Measurements from ENCODE around the gene GH2. TPM values are rescaled to one million over a fixed set of nuclear protein-coding genes. Genes with fewer than 3 reads are reported as not detected.

Gene GH2
- total and polyA plus RNA-seq, 7 experiments from 2014 or later = not detected

DNA sequence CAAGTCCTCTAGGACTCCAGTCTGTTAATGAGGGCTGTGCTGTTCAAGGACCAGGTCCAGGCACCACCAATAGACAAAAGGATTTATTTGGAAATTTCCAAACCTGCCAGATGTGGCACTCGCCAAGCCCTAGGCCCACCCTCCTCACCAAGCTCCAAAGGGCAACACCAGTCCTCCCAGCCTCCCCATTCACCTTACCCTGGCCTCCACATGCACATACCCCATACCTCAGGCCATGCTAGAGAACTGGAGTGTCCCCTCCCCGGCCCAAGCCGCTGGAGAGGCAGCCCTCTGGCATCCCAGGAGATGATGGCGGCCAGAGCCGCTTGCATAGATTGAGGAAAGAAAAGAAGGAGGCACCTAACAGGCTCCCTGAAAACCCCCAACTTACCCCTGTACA, 49.7 kb downstream of the GH2 start:
- Mint-ChIP-seq H3K27ac (peak overlapping the region; percentile 19 to 100 (median 85)), H3K36me3 (peaks cover 9 to 51% (median 26%) of the 10 kb centered on the region in 5 donors), H3K9me3 (no peaks in the 10 kb centered on the region), H3K4me3 (peak overlapping the region in 8 of 10 donors; percentile 29 to 93 (median 54)), H3K4me1 (peaks cover 37 to 82% (median 72%) of the 10 kb centered on the region in 7 donors), H3K27me3 (no peaks in the 10 kb centered on the region)
- H3K27ac ChIP-seq (ENCODE audit: low read depth, low read length) = peak overlapping the region; percentile 43
- no peaks in the 10 kb centered on the region for H3K27me3 ChIP-seq (ENCODE audit: control insufficient read depth in 2 of 2, insufficient read depth in 2 of 2, low read length in 2 of 2)
- no peaks in the 10 kb centered on the region for H3K9me3 ChIP-seq (ENCODE audit: control insufficient read depth in 2 of 3, low read length in 3 of 3)
- ChIA-PET CTCF (interaction anchor here (1.2 kb wide), 1 partner anchor 196 kb away, joined by 3 read pairs; no protein-coding TSS in a partner anchor), POLR2A (interaction anchor here (0.9 to 11.6 kb wide), 6 partner anchors 11 to 137 kb away, joined by 3 to 204 read pairs (median 5); partner anchors contain the start of genes CCDC47, DDX42 and SMARCD2)
- ATAC-seq = no peak
- no peak for DNase-seq
- H3K4me3 ChIP-seq (ENCODE audit: low read length) = no peak overlapping the region
- intact Hi-C loops (cut with micrococcal nuclease) = loop anchor here in 1 of 2 donors (1.0 kb wide), 1 partner anchor 11 kb away; no protein-coding TSS in a partner anchor
- H3K36me3 ChIP-seq (ENCODE audit: control insufficient read depth in 2 of 3, insufficient read depth in 3 of 3, low read length in 3 of 3) = peaks cover 17 to 85% (median 18%) of the 10 kb centered on the region in 3 experiments
- H3K4me1 ChIP-seq (ENCODE audit: control insufficient read depth in 2 of 2, insufficient read depth in 2 of 2, low read length in 2 of 2) = peaks cover 21 to 40% of the 10 kb centered on the region in 2 donors

DNA sequence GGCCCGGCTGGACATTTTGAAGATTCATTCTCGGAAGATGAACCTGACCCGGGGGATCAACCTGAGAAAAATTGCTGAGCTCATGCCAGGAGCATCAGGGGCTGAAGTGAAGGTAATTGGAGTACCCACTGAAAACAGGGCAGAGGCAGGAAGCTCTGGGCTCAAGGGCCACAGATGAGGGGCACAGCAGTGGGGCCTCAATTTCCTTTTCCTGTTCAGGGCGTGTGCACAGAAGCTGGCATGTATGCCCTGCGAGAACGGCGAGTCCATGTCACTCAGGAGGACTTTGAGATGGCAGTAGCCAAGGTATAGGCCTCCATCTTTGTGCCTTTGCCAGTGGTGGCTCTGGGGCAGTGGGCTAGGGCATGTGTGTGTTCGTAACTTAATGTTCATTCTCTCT, 50.2 kb downstream of the GH2 start:
- peak overlapping the region; percentile 38 for H3K27ac ChIP-seq (ENCODE audit: low read depth, low read length)
- peak overlapping the region in 8 of 10 donors; percentile 15 to 93 (median 55) for H3K4me3 Mint-ChIP-seq

DNA sequence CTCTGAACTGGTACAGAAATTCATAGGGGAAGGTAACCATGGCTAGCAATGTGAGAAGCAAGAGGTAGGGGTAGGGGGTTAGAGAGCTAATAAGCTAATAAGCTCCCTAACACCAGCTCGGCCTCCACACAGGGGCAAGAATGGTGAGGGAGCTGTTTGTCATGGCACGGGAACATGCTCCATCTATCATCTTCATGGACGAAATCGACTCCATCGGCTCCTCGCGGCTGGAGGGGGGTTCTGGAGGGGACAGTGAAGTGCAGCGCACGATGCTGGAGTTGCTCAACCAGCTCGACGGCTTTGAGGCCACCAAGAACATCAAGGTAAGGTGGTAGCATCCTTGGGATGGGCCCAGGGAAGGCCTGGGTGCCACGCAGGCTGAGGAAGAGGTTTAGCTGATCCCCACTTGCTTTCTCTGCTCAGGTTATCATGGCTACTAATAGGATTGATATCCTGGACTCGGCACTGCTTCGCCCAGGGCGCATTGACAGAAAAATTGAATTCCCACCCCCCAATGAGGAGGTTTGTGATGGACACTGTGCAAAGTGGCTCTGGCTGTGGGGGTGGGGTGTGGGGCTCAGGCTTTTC, 50.7 kb downstream of the GH2 start:
- H3K4me1 Mint-ChIP-seq = peaks cover 44 to 87% (median 77%) of the 10 kb centered on the region in 7 donors
- no peak for ATAC-seq
- CTCF ChIA-PET = interaction anchor here (0.6 to 1.2 kb wide), 4 partner anchors 9 to 198 kb away, joined by 3 to 5 read pairs (median 3); no protein-coding TSS in a partner anchor

More for the DNA sequence above, 50.2 kb downstream of the GH2 start:
- H3K27me3 Mint-ChIP-seq = no peaks in the 10 kb centered on the region
- H3K4me1 ChIP-seq (ENCODE audit: control insufficient read depth in 2 of 2, insufficient read depth in 2 of 2, low read length in 2 of 2) = peaks cover 21 to 40% of the 10 kb centered on the region in 2 donors
- intact Hi-C loops (cut with micrococcal nuclease) = no loop called here
- DNase-seq (no peak), ATAC-seq (no peak)
- H3K27ac Mint-ChIP-seq = peak overlapping the region; percentile 19 to 100 (median 81)
- ChIA-PET POLR2A (interaction anchor here (1.1 to 11.6 kb wide), 6 partner anchors 12 to 137 kb away, joined by 3 to 204 read pairs (median 6); partner anchors contain the start of genes CCDC47, DDX42 and SMARCD2), CTCF (interaction anchor here (0.6 to 1.2 kb wide), 2 partner anchors 195 to 198 kb away, joined by 3 to 5 read pairs; no protein-coding TSS in a partner anchor)
- peaks cover 39 to 82% (median 73%) of the 10 kb centered on the region in 7 donors for H3K4me1 Mint-ChIP-seq
- peaks cover 17 to 80% (median 18%) of the 10 kb centered on the region in 3 experiments for H3K36me3 ChIP-seq (ENCODE audit: control insufficient read depth in 2 of 3, insufficient read depth in 3 of 3, low read length in 3 of 3)
- no peaks in the 10 kb centered on the region for H3K9me3 ChIP-seq (ENCODE audit: control insufficient read depth in 2 of 3, low read length in 3 of 3)
- peaks cover 9 to 47% (median 26%) of the 10 kb centered on the region in 5 donors for H3K36me3 Mint-ChIP-seq
- H3K4me3 ChIP-seq (ENCODE audit: low read length) = no peak overlapping the region
- no peaks in the 10 kb centered on the region for H3K27me3 ChIP-seq (ENCODE audit: control insufficient read depth in 2 of 2, insufficient read depth in 2 of 2, low read length in 2 of 2)
- H3K9me3 Mint-ChIP-seq = no peaks in the 10 kb centered on the region

GRCh38 chr17:63830278-63830677, 51.5 kb downstream of the GH2 start:
- Histone ChIP-seq H3K27ac (ENCODE audit: low read depth, low read length) (no peak overlapping the region), H3K9me3 (ENCODE audit: control insufficient read depth in 2 of 3, low read length in 3 of 3) (no peaks in the 10 kb centered on the region), H3K36me3 (ENCODE audit: control insufficient read depth in 2 of 3, insufficient read depth in 3 of 3, low read length in 3 of 3) (peaks cover 18 to 73% (median 22%) of the 10 kb centered on the region in 3 experiments), H3K4me3 (ENCODE audit: low read length) (no peak overlapping the region), H3K27me3 (ENCODE audit: control insufficient read depth in 2 of 2, insufficient read depth in 2 of 2, low read length in 2 of 2) (no peaks in the 10 kb centered on the region), H3K4me1 (ENCODE audit: control insufficient read depth in 2 of 2, insufficient read depth in 2 of 2, low read length in 2 of 2) (peaks cover 33 to 49% of the 10 kb centered on the region in 2 donors)
- H3K9me3 Mint-ChIP-seq = no peaks in the 10 kb centered on the region
- DNase-seq (no peak), ATAC-seq (no peak)
- peaks cover 9 to 50% (median 26%) of the 10 kb centered on the region in 5 donors for H3K36me3 Mint-ChIP-seq
- peak overlapping the region in 7 of 10 donors; percentile 21 to 98 (median 58) for H3K4me3 Mint-ChIP-seq
- CTCF ChIA-PET = interaction anchor here (1.0 kb wide), 2 partner anchors 9 to 89 kb away, joined by 3 to 4 read pairs; no protein-coding TSS in a partner anchor
- intact Hi-C loops (cut with micrococcal nuclease) = no loop called here
- H3K27ac Mint-ChIP-seq = peak overlapping the region in 8 of 9 donors; percentile 56 to 100 (median 81)
- POLR2A ChIA-PET = interaction anchor here (1.2 to 11.6 kb wide), 5 partner anchors 13 to 135 kb away, joined by 4 to 204 read pairs (median 13); partner anchors contain the start of genes CCDC47, DDX42 and SMARCD2
- peaks cover 41 to 88% (median 77%) of the 10 kb centered on the region in 7 donors for H3K4me1 Mint-ChIP-seq
- no peaks in the 10 kb centered on the region for H3K27me3 Mint-ChIP-seq

More for the DNA sequence above, 50.7 kb downstream of the GH2 start:
- Histone ChIP-seq H3K36me3 (ENCODE audit: control insufficient read depth in 2 of 3, insufficient read depth in 3 of 3, low read length in 3 of 3) (peaks cover 17 to 75% (median 18%) of the 10 kb centered on the region in 3 experiments), H3K27ac (ENCODE audit: low read depth, low read length) (peak overlapping the region; percentile 38), H3K4me1 (ENCODE audit: control insufficient read depth in 2 of 2, insufficient read depth in 2 of 2, low read length in 2 of 2) (peaks cover 26 to 45% of the 10 kb centered on the region in 2 donors), H3K27me3 (ENCODE audit: control insufficient read depth in 2 of 2, insufficient read depth in 2 of 2, low read length in 2 of 2) (no peaks in the 10 kb centered on the region), H3K4me3 (ENCODE audit: low read length) (no peak overlapping the region), H3K9me3 (ENCODE audit: control insufficient read depth in 2 of 3, low read length in 3 of 3) (no peaks in the 10 kb centered on the region)
- no peaks in the 10 kb centered on the region for H3K9me3 Mint-ChIP-seq
- POLR2A ChIA-PET = interaction anchor here (1.1 to 11.6 kb wide), 4 partner anchors 12 to 133 kb away, joined by 6 to 204 read pairs (median 10); partner anchors contain the start of genes CCDC47, DDX42 and SMARCD2
- intact Hi-C loops (cut with micrococcal nuclease) = no loop called here
- no peaks in the 10 kb centered on the region for H3K27me3 Mint-ChIP-seq
- peaks cover 9 to 47% (median 26%) of the 10 kb centered on the region in 5 donors for H3K36me3 Mint-ChIP-seq
- DNase-seq = no peak
- peak overlapping the region; percentile 3 to 93 (median 50) for H3K4me3 Mint-ChIP-seq
- peak overlapping the region; percentile 68 to 100 (median 81) for H3K27ac Mint-ChIP-seq

Other genes starting within 250 kb of the GH2 start
- gene LIMD2, start 181.8 kb downstream of the GH2 start, total RNA-seq = 100 to 1,000 TPM; 575 to 937 (median 595) TPM
- 100 to 1,000 TPM; 542 to 792 TPM for gene LIMD2, start 181.8 kb downstream of the GH2 start, polyA plus RNA-seq
- gene STRADA, start 140.1 kb downstream of the GH2 start, total RNA-seq = 10 to 100 TPM; 51.0 to 69.7 (median 54.2) TPM
- gene STRADA, start 140.1 kb downstream of the GH2 start, polyA plus RNA-seq = 10 to 100 TPM; 19.9 to 24.2 TPM
- 10 to 100 TPM; 31.8 to 62.9 (median 34.7) TPM for gene CCDC47, start 108.3 kb downstream of the GH2 start, total RNA-seq
- gene CCDC47, start 108.3 kb downstream of the GH2 start, polyA plus RNA-seq = 10 to 100 TPM; 33.5 to 45.4 TPM
- 100 to 1,000 TPM; 101 to 192 (median 139) TPM for gene DDX42, start 107.8 kb downstream of the GH2 start, total RNA-seq
- gene DDX42, start 107.8 kb downstream of the GH2 start, polyA plus RNA-seq = 10 to 100 TPM; 11.8 to 24.4 TPM
- 100 to 1,000 TPM in 3 of 5 experiments, 10 to 100 TPM in 2; 68.4 to 153 (median 105) TPM for gene PSMC5, start 54.5 kb downstream of the GH2 start, total RNA-seq
- 100 to 1,000 TPM; 153 to 162 TPM for gene PSMC5, start 54.5 kb downstream of the GH2 start, polyA plus RNA-seq
- gene FTSJ3, start 54.3 kb downstream of the GH2 start, total RNA-seq = 10 to 100 TPM; 38.1 to 66.2 (median 55.8) TPM
- gene FTSJ3, start 54.3 kb downstream of the GH2 start, polyA plus RNA-seq = 10 to 100 TPM; 22.1 to 44.4 TPM
- gene SMARCD2, start 39.3 kb downstream of the GH2 start, total RNA-seq = 100 to 1,000 TPM; 102 to 148 (median 109) TPM
- gene SMARCD2, start 39.3 kb downstream of the GH2 start, polyA plus RNA-seq = 100 to 1,000 TPM in 1 of 2 donors, 10 to 100 TPM in 1; 61.5 to 112 TPM
- 1 to 10 TPM in 2 of 5 experiments, not detected in 3; 4.2 to 5.3 TPM for gene CSH2, start 8.3 kb downstream of the GH2 start, total RNA-seq
- not detected for gene CSH2, start 8.3 kb downstream of the GH2 start, polyA plus RNA-seq
- gene CSH1, start 14.6 kb upstream of the GH2 start, total RNA-seq = 10 to 100 TPM in 1 of 5 experiments, 1 to 10 TPM in 1, not detected in 3; 8.2 to 11.3 TPM
- not detected for gene CSH1, start 14.6 kb upstream of the GH2 start, polyA plus RNA-seq
- gene CSHL1, start 29.3 kb upstream of the GH2 start, total RNA-seq = not detected
- not detected for gene CSHL1, start 29.3 kb upstream of the GH2 start, polyA plus RNA-seq
- gene GH1, start 36.9 kb upstream of the GH2 start, total RNA-seq = under 1 TPM in 2 of 5 experiments, not detected in 3; 0.58 to 0.66 TPM
- gene GH1, start 36.9 kb upstream of the GH2 start, polyA plus RNA-seq = not detected
- 10 to 100 TPM; 11.8 to 44.9 (median 15.1) TPM for gene CD79B, start 50.4 kb upstream of the GH2 start, total RNA-seq
- 10 to 100 TPM; 34.5 to 42.2 TPM for gene CD79B, start 50.4 kb upstream of the GH2 start, polyA plus RNA-seq
- gene SCN4A, start 91.0 kb upstream of the GH2 start, total RNA-seq = under 1 TPM in 4 of 5 experiments, not detected in 1; 0.03 to 0.15 (median 0.07) TPM
- not detected for gene SCN4A, start 91.0 kb upstream of the GH2 start, polyA plus RNA-seq
- 1 to 10 TPM in 1 of 5 experiments, under 1 TPM in 2, not detected in 2; 0.29 to 2.8 (median 0.40) TPM for gene PRR29, start 116.4 kb upstream of the GH2 start, total RNA-seq
- 1 to 10 TPM; 5.5 to 6.0 TPM for gene PRR29, start 116.4 kb upstream of the GH2 start, polyA plus RNA-seq
- gene ICAM2, start 138.7 kb upstream of the GH2 start, total RNA-seq = 100 to 1,000 TPM in 2 of 5 experiments, 10 to 100 TPM in 3; 60.9 to 132 (median 92.3) TPM
- 100 to 1,000 TPM; 400 to 414 TPM for gene ICAM2, start 138.7 kb upstream of the GH2 start, polyA plus RNA-seq
- 100 to 1,000 TPM in 1 of 5 experiments, 10 to 100 TPM in 4; 52.6 to 110 (median 62.9) TPM for gene ERN1, start 248.2 kb upstream of the GH2 start, total RNA-seq
- 10 to 100 TPM; 15.7 to 19.7 TPM for gene ERN1, start 248.2 kb upstream of the GH2 start, polyA plus RNA-seq

All from naive thymus-derived CD4-positive, alpha-beta T cell (primary cell).